Upper lobe of left lung (tissue), 4 donors: Measurements from ENCODE around the gene OCEL1.

ENCODE experiments used
- EP300 ChIP-seq, 4 donors: sonication (generic); formaldehyde crosslinking; IDR thresholded peaks; one replicate each; pipeline ENCODE4 v1.5.1; 2017; ENCODE audit warnings: antibody characterized with exemption in 4 of 4, control low read depth in 2 of 4
- POLR2A ChIP-seq, 4 donors: fragments of 450-650 bp; IDR thresholded peaks; one replicate each; pipeline ENCODE4 v1.5.1; 2016 to 2017; ENCODE audit warnings: antibody characterized with exemption in 4 of 4, mild to moderate bottlenecking in 2 of 4
- POLR2AphosphoS5 ChIP-seq, 2 donors: sonication (generic); formaldehyde crosslinking; IDR thresholded peaks; one replicate each; pipeline ENCODE4 v1.5.1; 2017; ENCODE audit warnings: antibody characterized with exemption in 2 of 2
- TF ChIP-seq, protein P1 (sequence below), 6 experiments: fragments of 450-650 bp in 4 of 6; fragments of 200-600 bp in 2 of 6; sonication (generic) in 2 of 6; IDR thresholded peaks; one replicate each; pipeline ENCODE4 v1.5.1; 2016 to 2019; ENCODE audit warnings: antibody characterized with exemption in 6 of 6

DNA sequence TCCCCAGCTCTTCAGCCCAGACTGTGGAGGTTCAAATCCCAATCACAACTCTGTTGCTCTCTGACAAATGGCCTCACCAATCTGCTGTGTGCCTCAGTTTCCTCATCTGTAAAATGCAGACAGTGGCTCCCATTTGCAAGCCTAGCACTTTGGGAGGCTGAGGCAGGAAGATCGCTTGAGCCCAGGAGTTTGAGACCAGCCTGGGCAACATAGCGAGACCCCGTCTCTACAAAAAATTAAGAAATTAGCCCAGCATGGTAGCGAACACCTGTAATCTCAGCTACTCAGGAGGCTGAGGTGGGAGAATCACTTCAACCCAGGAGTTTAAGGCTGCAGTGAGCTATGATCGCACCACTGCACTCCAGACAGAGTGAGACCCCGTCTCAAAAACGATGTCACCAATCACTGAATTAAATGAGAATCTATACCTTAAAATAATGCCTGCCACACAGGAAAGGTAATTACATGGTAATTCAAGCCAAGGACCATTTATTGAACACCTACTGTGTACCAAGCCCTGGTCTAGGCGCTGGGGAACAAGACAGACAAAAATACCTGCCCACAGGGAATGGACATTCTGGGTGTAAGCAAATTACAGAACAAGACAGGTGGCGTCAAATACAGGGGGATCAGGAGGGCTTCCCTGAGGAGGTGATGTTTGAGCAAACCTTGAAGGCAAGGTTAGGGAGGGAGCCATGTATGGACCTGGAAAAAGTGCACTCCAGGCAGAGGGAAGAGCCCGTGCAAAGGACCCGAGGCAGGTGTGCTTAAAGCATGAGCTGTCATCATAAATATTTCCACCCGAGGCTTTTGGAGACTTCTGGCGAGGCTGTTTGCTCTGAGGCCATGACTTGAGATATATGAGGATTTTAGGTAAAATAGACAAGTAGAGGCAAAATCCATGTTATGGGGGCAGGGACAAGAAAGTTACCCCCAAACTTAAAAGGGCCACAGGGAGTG, 12.0 kb downstream of the OCEL1 start:
- TF ChIP-seq, protein P1, sequence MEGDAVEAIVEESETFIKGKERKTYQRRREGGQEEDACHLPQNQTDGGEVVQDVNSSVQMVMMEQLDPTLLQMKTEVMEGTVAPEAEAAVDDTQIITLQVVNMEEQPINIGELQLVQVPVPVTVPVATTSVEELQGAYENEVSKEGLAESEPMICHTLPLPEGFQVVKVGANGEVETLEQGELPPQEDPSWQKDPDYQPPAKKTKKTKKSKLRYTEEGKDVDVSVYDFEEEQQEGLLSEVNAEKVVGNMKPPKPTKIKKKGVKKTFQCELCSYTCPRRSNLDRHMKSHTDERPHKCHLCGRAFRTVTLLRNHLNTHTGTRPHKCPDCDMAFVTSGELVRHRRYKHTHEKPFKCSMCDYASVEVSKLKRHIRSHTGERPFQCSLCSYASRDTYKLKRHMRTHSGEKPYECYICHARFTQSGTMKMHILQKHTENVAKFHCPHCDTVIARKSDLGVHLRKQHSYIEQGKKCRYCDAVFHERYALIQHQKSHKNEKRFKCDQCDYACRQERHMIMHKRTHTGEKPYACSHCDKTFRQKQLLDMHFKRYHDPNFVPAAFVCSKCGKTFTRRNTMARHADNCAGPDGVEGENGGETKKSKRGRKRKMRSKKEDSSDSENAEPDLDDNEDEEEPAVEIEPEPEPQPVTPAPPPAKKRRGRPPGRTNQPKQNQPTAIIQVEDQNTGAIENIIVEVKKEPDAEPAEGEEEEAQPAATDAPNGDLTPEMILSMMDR (IDR thresholded peaks at IDR 0.05) = no peak
- no peak for TF ChIP-seq POLR2A (IDR thresholded peaks at IDR 0.05)
- no peak for TF ChIP-seq POLR2AphosphoS5 (IDR thresholded peaks at IDR 0.05)
- TF ChIP-seq EP300 (IDR thresholded peaks at IDR 0.05) = no peak
